KG1 (cell line): Measurements from ENCODE around the gene HEPHL1.
"Not testable (repeated sequence)": the region's sequence is repeated elsewhere in the genome, so short reads cannot be mapped to it uniquely, and the experiment has no call there.

Experiments
- DNase-seq: peaks from one replicate; lab custom pipeline; 2025; lab: John Stamatoyannopoulos, UW

The HEPHL1 gene

GRCh38 chr11:94150056-94150455, 128.9 kb downstream of the HEPHL1 start:
- DNase-seq, result no peak

GRCh38 chr11:94150704-94151685, 129.8 kb downstream of the HEPHL1 start:
- no peak for DNase-seq

- no peak for DNase-seq
Measured at GRCh38 chr11:94151903-94152677, 130.9 kb downstream of the HEPHL1 start.

- no peak for DNase-seq
Measured at GRCh38 chr11:94152678-94153065, 131.5 kb downstream of the HEPHL1 start.

- no peak for DNase-seq
Measured at GRCh38 chr11:94153320-94153719, 132.2 kb downstream of the HEPHL1 start.

GRCh38 chr11:94154095-94154856, 133.1 kb downstream of the HEPHL1 start:
- no peak for DNase-seq

GRCh38 chr11:94157339-94157738, 136.2 kb downstream of the HEPHL1 start:
- DNase-seq, result not testable (repeated sequence)
